CD4-positive, alpha-beta T cell treated with Interferon gamma for 1 hour (primary cell): Measurements from ENCODE around the gene ARHGAP24.

Experiments used
- DNase-seq: peaks from one replicate; pipeline ENCODE4 v3.0.0-alpha.2; 2020

ARHGAP24 gene

DNA sequence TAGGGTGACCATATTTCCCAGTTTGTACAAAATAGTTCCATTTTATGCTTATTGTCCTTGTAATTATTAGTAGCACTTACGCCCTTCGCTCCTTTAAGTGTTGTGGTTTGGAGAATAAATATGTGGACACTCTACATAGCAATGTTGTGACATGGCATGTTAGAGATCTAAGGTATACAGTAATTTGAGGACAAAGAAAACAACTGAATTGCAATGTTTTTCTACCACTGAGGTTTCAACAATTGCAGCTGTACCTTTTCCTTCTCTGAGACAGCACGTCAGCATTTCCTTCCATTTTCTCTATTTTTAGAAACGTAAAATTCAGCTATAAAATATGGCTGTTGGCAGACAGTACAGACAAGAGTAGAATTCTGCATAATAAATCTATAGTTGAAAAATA, 561.8 kb downstream of the ARHGAP24 start:
- no peak for DNase-seq

DNA sequence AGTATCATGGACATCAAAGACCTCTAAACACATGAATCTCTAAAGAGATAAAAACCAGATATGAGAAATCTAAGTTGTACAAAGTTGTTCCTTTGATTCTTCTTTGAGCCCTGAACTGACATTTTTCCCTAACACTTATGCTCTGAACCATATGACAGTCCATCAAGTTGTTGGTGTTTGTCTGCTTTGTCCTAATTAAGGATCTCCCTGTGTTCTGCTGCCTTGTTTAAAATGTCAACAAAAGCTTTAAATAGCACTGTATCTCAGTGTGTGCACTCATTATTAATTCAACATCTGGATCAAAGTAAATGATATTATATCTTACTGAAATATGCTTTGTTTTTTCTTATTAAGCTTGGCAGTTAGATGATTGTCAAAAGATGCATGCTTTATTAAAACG, 563.1 kb downstream of the ARHGAP24 start:
- no peak for DNase-seq

DNA sequence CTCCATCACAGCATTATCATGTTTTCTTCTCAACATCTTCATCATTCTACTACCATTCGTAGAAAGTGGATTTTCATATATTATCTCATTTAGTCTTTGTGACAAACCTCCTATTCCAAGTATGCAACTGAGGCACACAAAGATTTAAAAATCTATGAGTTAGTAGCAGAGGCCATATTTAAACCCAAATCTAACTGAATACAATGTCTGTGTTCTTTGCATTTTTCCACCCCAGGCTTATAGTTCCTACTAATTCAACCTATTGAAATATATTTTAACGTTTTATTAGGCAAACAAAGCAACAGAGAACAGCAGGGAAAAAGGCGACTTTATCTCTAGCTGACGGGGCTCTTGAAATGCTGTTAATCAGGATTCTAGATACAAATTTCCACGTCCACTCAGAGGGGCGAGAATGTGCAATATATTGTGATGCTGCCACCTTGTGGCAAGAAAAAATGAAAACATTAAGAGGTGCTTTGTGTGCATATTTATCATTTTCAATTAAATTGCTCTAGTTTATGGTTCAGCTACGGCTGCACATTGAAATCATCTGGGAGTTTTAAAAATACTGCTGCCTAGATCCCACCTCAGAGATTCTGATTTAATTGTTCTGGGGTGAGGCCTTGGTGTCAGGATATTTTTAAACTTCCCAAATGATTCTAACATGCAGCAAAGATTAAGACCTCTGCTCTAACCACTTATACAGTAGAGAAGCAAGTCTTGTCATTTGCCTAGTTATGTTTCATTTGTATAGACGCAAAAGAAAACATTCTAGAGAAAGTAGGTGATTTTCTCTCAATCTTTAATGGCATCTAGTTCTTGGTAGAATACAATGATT, 569.0 kb downstream of the ARHGAP24 start:
- no peak for DNase-seq

DNA sequence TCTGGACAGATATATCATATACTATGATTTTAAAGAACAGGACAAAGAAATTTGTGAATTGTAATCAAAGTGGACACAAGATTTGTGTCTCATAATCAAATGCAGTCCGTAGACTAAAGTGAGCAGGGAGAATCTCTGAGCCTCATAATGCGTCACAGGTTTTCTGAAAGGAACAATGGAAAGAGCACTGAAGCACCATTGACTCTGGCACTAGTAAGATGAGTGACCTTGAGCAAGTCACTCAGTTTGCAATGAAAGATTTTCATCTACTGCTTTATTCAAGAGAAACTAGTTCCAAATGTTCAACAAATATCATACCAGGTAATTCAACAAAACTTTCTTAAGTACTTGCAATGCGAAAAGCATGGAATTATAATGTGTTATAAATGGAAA, 569.6 kb downstream of the ARHGAP24 start:
- no peak for DNase-seq

DNA sequence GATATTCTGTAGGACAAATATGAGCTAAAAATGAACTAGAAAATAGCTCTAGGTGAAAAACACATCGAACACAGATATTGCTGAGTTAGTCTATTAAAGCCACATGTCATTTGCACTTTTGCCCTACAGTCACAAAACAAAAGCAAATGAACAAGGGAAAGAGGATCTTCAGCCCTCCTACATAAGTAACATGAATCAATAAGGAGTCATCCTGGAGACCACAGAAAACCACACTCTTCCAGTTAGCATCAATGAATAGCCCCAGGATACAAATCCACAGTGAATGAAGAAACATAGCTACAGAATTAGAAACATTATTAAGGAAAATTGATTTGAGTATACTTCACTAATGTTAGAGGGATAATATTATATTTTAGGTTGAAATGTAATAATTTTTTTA, 573.5 kb downstream of the ARHGAP24 start:
- DNase-seq: no peak

DNA sequence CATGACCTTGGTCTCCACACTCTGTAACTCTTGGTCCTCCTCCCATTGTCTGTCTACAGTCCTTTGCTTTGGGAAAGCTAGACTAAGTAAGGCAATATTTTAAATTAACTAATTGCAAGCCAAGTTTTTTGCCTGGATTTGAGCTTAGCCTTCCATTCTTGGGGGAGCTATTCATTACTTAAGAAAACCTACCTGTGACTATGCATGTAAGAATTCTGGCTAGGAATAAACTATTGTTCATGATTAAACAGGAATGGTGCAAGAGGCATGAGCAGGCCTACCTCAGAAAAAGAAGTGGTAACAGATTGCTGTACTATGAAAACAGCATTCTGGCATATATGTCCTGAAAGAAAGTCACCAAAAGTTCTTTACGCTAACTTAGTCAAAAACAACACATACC, 575.5 kb downstream of the ARHGAP24 start:
- DNase-seq: no peak
